KOPT-K1 (cell line): Measurements from ENCODE around the gene LRSAM1.

ENCODE experiments used
- H3K27ac ChIP-seq: fragments of 200-600 bp; sonication (generic); 2 replicates; pipeline ENCODE4 v1.5.1; 2016; ENCODE audit warnings: antibody characterized with exemption, mild to moderate bottlenecking, low read depth, low read length; ENCODE audit not compliant: poor library complexity, severe bottlenecking
- H3K36me3 ChIP-seq: fragments of 200-600 bp; sonication (generic); 2 replicates; pipeline ENCODE4 v1.5.1; 2017; ENCODE audit warnings: antibody characterized with exemption, mild to moderate bottlenecking, low read length, moderate library complexity; ENCODE audit not compliant: insufficient read depth
- H3K9me3 ChIP-seq: fragments of 200-600 bp; sonication (generic); 2 replicates; pipeline ENCODE4 v1.5.1; 2017; ENCODE audit warnings: antibody characterized with exemption, low read length, mild to moderate bottlenecking; ENCODE audit not compliant: insufficient read depth, poor library complexity, severe bottlenecking

The LRSAM1 gene

DNA sequence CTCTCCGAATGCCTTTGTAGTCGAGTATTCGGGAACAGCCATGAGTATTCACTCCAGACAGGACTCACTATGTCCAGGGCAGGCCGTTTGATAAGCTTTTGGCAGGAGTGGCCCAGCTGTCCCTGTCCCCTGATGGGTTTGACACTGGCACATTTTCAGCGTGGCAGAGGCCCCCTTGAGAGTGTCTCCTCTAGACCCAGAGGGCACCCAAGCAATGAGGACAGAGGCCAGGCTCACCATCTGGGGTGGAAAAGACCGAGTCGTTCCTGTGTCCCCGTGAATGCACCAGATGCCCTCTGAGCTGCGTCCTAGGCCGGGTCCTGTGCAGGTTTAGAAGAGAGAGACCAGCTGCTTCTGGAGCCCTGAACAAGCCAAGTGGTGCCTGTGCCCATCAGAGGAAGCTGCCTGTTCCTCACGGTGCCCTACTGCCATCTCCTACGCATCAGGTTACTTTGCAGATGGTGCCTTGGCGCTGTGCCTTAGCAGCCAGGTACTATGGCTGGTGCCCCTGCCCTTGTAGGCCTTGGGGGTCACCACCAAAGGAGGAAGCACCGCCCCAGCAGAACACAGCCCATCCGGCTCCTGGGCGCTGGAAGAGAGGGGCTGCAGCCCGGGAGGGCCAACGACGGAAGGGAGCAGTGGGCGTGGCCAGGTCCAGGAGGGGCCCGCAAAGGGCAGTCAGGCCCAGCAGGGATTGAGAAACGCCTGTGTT, 42.4 kb downstream of the LRSAM1 start:
- H3K36me3 ChIP-seq, result peaks cover 28% of the 10 kb centered on the region; the same call in 1 of the 2 replicates
- no peak overlapping the region for H3K27ac ChIP-seq
- no peaks in the 10 kb centered on the region for H3K9me3 ChIP-seq

DNA sequence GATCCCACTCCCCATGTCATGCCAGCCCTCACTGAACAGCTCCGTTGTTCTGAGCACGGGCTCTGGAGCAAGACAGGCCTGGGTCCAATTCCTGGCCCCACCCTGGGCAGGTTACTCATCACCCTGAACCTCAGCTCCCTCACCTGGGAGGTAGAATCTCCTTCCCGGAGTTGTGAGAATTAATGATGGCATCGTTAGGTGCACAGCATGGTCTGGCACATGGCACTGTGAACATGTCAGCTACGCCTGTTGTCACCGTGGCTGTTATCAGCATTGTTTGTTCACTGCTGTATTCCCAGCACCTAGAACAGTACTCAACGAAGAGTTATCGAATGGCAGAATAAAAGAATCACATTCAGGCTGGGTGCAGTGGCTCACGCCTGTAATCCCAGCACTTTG, 43.0 kb downstream of the LRSAM1 start:
- no peak overlapping the region for H3K27ac ChIP-seq
- H3K9me3 ChIP-seq, result no peaks in the 10 kb centered on the region
- peaks cover 28% of the 10 kb centered on the region; the same call in 1 of the 2 replicates for H3K36me3 ChIP-seq

DNA sequence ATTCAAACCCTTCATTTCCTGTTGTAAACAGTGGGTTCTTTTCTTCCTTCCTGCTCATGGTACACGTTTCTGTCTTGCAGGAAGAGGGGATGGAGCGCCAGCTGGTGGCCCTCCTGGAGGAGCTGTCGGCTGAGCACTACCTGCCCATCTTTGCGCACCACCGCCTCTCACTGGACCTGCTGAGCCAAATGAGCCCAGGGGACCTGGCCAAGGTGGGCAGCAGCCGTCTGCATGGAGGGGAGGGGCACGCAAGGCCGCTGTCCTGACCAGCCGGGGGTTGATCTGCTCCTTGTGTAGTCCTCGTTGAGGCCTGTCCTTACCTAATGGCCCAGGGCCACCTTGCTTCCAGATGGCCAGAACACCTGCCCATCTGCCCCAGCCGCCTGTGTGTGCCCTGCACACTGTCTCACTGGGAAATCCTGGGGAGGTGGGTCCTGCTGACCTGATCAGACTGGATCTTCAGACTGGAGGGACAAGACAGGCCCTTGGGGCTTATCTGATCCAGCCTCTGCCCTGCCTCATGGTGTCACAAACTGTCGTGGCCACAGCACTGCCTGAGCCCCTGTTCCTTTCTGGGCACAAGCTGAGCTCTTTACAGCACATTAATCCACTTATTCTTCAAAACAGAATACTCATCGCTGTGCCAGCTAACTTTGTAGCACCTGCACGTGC, 44.7 kb downstream of the LRSAM1 start:
- H3K9me3 ChIP-seq, result no peaks in the 10 kb centered on the region
- no peak overlapping the region for H3K27ac ChIP-seq
- H3K36me3 ChIP-seq, result peaks cover 28% of the 10 kb centered on the region; the same call in 1 of the 2 replicates

DNA sequence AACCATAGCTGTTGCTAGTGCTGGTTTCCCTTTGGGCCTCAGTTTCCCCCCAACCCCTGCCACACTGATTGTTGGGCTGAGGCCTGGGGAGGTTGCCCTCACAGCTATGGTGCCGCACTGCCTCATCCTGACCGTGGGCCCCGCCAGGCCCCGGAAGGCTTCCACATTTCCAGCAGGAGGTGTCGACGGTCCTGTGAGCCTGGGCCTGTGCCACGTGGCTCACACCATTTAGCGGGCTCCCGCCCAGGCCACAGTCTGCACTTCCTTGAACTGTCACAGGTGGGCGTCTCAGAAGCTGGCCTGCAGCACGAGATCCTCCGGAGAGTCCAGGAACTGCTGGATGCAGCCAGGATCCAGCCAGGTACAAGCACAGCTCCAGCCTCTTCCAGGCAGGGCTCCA, 45.7 kb downstream of the LRSAM1 start:
- H3K27ac ChIP-seq, result no peak overlapping the region
- H3K9me3 ChIP-seq, result no peaks in the 10 kb centered on the region
- H3K36me3 ChIP-seq, result peaks cover 28% of the 10 kb centered on the region; the same call in 1 of the 2 replicates

DNA sequence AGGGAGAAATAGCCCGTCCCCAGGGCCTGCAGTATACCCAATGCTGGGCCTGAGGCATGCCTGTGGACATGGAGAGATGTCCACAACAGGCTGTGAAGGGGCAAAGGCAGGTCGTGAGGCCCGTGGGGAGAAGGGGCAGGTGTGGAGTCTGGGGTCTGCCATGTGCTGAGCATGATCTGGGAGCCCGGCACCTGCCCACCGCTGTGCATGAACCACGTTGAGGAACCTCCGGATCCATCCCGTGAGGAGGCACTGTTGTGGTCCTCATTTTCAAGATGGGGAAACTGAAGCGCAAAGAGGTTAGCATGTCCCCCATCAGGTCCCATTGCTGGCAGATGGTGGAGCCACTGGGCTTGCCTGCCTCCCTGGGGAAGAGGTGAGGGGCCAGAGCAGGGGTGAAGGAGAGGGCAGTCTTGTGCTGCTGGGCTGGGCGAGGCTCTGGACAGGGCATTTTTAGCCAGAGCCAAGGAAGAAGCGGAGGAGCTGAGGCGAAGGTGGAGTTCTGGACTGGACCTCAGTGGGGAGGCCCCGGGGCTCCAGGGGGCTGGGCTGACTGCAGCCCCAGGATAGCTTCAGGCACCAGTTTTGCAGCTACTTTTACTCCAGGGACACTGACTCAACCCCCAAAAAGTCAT, 46.5 kb downstream of the LRSAM1 start:
- peaks cover 28% of the 10 kb centered on the region; the same call in 1 of the 2 replicates for H3K36me3 ChIP-seq
- no peaks in the 10 kb centered on the region for H3K9me3 ChIP-seq
- no peak overlapping the region for H3K27ac ChIP-seq

DNA sequence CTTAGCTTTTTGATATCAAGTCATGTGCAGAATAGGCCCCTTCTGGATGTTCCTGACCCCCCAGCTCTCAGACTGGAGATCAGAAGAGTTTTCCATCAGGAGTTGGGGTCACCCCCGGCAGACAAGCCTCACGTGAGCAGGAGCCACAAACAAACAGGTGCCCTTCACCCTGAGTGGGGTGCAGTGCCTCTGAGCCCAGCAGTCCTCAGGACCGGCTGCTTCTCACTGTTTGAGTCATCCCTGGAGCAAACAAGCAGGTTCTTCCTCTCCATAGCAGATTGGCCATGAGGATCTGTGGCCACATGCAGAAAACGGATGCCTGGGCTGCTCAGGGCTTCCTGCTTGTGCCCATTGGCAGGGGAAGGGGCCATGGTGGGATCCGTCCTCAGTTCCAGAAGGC, 47.0 kb downstream of the LRSAM1 start:
- Histone ChIP-seq H3K27ac (no peak overlapping the region), H3K9me3 (no peaks in the 10 kb centered on the region), H3K36me3 (peaks cover 24% of the 10 kb centered on the region; the same call in 1 of the 2 replicates)

DNA sequence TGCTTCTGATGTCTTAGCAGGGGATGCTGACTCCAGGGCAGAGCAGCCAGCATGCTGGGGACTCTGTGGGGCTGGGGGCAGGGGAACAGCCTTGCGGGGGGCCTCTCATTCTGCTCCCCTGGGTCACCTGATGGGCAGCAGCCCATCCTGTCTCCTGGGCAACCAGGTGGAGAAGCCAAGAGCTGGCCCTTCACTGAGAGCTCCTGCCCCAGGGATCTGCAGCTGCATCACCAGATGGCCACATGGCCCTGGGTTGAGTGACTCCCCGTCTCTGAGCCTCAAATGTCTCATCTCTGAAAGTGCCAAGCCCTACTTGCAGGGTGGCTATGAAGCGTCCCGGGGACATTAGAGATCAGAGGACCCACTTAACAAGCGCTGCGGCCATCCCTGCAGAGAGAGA, 49.1 kb downstream of the LRSAM1 start:
- no peaks in the 10 kb centered on the region for H3K9me3 ChIP-seq
- H3K36me3 ChIP-seq, result peaks cover 11% of the 10 kb centered on the region; the same call in 1 of the 2 replicates
- H3K27ac ChIP-seq, result no peak overlapping the region

DNA sequence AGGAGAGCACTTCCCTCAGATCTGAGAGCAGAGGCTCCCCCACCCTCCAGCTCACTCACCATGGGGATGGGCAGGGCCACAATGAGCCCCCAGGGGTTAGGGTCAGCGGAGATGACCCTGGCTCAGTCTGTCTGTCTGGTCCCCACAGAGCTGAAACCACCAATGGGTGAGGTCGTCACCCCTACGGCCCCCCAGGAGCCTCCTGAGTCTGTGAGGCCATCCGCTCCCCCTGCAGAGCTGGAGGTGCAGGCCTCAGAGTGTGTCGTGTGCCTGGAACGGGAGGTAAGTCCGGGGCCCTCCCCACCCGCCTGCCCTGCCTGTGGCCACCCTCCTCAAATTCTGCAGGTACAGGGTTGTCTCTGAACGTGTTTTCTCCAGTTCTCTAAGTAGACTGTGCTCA, 49.6 kb downstream of the LRSAM1 start:
- H3K9me3 ChIP-seq, result no peaks in the 10 kb centered on the region
- H3K27ac ChIP-seq, result no peak overlapping the region
- H3K36me3 ChIP-seq, result peaks cover 11% of the 10 kb centered on the region; the same call in 1 of the 2 replicates

DNA sequence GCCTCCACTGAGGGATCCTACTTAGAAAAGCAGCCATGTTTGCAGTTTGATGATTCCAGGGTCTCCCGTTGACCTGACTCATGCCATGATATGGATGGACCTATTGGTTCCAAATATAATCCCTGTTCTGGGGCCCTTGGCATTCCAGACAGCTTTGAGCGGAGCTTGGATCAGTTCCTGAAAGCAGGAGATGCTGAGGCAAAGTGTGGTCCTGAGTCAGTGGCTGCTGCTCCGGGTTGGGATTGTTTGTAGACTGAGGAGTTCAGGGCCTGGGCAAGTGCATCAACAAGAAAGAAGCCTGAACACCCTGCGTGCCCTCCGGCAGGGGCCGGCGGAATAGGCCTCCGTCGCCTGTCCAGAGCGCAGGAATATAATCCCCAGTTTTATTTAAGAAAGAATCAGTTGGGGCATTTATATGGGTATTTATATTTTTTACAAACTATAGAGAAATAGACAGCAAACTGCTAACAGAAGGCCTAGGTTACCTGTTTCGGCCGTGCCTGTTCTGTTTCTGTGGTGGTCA, 50.6 kb downstream of the LRSAM1 start:
- no peaks in the 10 kb centered on the region for H3K9me3 ChIP-seq
- H3K27ac ChIP-seq, result no peak overlapping the region
- H3K36me3 ChIP-seq, result peaks cover under 1% of the 10 kb centered on the region; the same call in 1 of the 2 replicates

DNA sequence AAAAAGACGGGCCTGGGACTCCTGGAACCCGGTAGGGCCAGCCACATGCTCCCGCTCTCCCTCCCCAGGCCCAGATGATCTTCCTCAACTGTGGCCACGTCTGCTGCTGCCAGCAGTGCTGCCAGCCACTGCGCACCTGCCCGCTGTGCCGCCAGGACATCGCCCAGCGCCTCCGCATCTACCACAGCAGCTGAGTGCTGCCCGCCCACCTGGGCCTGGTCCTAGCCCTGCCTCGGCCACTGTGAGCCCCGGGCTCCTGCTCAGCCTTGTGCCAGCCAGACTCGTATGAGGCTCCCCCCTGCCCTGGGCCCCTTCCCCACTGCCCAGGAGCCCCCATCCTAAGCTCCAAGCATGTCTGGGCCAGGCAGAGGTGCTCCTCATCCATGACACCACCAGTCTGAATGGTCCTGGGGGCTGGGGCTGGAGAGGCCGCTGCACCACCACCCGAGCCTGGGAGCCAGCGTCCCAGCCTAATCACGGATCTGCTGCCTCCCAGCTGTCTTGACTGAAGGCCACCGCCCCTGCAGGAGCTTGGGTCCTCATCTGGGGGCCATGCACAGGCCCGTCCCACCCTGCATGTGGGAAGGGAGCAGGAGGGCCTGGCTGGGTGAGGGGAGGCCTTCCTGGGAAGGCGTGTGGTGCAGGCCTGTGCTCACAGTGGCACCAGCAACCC, 51.5 kb downstream of the LRSAM1 start:
- H3K9me3 ChIP-seq, result no peaks in the 10 kb centered on the region
- no peaks in the 10 kb centered on the region for H3K36me3 ChIP-seq
- no peak overlapping the region for H3K27ac ChIP-seq

DNA sequence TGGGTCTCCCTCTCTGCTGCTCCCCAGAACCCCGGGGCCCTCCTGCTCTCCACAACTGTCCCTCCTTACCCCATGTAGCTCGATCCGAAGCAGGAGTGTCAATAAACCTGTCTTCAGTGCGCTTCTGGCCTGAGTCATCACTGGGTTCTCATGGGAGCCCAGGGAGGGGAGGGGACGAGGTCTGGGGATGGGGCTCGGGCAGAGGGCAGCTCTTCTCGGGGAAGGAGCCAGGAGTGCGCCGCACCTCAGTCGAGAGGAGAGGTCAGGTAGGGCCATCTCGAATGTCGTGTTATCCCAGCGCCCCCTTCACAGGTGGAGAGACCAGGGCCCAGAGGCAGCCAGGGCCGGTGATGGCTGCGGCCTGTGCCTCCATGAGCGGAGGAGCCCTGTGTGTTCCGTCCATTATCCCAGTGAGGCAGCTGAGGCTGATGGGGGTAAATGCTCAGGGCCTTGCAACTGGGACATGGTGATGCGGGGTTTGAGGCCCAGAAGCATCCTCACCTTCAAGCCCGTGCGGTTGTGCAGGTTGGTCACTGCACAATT, 52.1 kb downstream of the LRSAM1 start:
- no peak overlapping the region for H3K27ac ChIP-seq
- H3K36me3 ChIP-seq, result no peaks in the 10 kb centered on the region
- H3K9me3 ChIP-seq, result no peaks in the 10 kb centered on the region

DNA sequence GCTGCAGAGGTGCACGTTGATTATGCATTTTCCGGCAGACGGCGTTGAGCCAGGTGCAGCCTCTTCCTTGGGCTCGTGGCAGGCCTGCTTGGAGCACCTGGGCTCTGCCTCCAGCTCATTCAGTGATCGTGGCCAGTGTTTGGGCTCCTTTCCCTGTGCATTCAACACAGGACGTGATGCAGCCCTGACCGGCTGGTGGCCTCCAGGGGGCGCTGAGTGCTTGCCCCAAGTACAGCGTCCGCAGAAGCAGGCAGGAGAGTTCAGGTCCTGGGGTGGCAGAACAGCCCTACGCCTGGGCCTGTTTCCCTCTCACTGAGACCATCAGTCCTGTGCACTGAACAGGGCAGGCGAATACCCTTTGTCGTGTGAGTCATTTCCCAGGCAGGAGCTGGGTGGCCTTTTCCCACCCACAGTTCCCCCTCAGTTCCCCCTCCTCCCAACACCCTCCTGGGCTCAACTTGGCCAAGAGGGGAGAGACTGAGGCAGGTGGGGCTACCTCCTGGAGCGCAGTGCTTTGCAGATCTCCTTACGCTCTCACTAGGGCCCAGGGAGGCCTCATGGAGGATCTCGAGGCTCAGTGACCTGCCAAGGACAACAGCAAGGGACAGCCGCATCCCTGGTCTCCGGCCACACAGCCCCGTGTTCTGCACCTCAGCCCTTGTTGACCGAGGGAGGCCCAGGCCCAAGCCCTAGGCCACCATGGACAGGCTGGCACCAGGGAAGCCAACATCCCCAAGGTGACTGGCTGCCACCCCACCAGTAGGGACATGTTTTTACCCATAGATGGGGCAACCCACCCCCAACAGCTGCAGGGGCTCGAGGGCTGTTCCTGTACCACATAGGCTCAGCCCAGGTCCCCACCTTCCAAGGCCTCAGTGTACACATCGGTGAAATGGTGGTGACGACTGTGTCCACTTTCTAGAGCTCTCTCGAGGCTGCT, 52.9 kb downstream of the LRSAM1 start:
- Histone ChIP-seq H3K27ac (no peak overlapping the region), H3K9me3 (no peaks in the 10 kb centered on the region), H3K36me3 (no peaks in the 10 kb centered on the region)

DNA sequence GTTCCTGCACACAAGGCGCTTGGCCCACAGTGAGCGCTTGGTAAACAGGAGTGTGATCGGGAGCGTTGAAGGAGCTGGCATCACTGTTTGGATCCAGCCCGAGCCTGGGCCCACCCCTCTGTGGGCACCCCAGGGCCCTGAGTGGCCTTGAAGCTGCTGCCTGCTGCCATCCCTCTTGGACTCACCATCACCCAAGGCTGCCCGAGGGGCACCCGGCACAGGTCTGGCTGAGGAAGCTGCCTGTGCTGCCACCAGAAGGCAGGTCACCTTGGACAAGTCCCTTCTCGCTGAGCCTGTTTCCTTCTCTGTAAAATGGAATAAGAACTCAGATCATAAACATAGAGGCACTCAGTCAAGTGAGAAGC, 53.6 kb downstream of the LRSAM1 start:
- Histone ChIP-seq H3K27ac (no peak overlapping the region), H3K9me3 (no peaks in the 10 kb centered on the region), H3K36me3 (no peaks in the 10 kb centered on the region)
